Inflammatory macrophage treated with lipopolysaccharide for 1 hour (primary cell): Measurements from ENCODE around the gene ACSS3.

Experiments
- DNase-seq, 2 donors: peaks; one replicate each; pipeline ENCODE4 v3.0.0-alpha.2; 2020 to 2022

ACSS3 gene

DNA sequence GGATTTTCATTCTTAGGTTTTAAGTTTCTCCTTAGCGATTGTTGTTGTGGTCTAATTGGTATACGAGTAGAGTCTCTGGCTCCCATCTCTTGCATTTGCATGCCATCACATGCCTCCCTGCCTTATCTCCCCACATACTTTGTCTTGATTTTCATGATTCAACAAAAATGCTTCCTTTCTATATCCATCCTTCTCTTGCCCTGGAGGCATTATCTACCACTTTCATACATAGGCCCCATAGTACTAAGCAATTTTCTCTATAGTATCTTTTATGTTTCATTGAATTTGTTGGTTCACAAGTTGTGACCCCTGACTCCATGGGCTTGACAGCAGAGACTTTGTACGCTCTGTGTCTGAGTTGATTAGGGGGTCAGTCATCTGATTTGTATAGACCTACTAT, 226.1 kb downstream of the ACSS3 start:
- DNase-seq, result no peak
